HG02885 (cell line): Measurements from ENCODE around the gene SV2C.
"Not testable (repeated sequence)": the region's sequence is repeated elsewhere in the genome, so short reads cannot be mapped to it uniquely, and the experiment has no call there.

Source experiments
- ATAC-seq: cut with Tn5 transposase; IDR thresholded peaks from one replicate; pipeline ENCODE4 v1.9.1; 2021; ENCODE audit warnings: mild to moderate bottlenecking; ENCODE audit not compliant: unreplicated experiment, poor library complexity

SV2C gene

GRCh38 chr5:76331126-76331525, 247.9 kb downstream of the SV2C start:
- ATAC-seq = no peak

GRCh38 chr5:76332102-76332501, 248.9 kb downstream of the SV2C start:
- ATAC-seq = no peak

- ATAC-seq = no peak
Measured at GRCh38 chr5:76332611-76333205, 249.5 kb downstream of the SV2C start.

GRCh38 chr5:76333571-76333970, 250.4 kb downstream of the SV2C start:
- ATAC-seq = no peak

- ATAC-seq = no peak
Measured at GRCh38 chr5:76334574-76334973, 251.4 kb downstream of the SV2C start.

GRCh38 chr5:76335451-76335850, 252.3 kb downstream of the SV2C start:
- ATAC-seq = not testable (repeated sequence)

GRCh38 chr5:76336253-76336809, 253.1 kb downstream of the SV2C start:
- ATAC-seq = not testable (repeated sequence)

GRCh38 chr5:76337953-76338451, 254.8 kb downstream of the SV2C start:
- ATAC-seq = peak; percentile 56

- ATAC-seq = no peak
Measured at GRCh38 chr5:76339919-76340318, 256.7 kb downstream of the SV2C start.

GRCh38 chr5:76341651-76342334, 258.6 kb downstream of the SV2C start:
- ATAC-seq = no peak

GRCh38 chr5:76342474-76342873, 259.3 kb downstream of the SV2C start:
- no peak for ATAC-seq

- no peak for ATAC-seq
Measured at GRCh38 chr5:76345582-76345981, 262.4 kb downstream of the SV2C start.

GRCh38 chr5:76351176-76351575, 268.0 kb downstream of the SV2C start:
- peak; percentile 22 for ATAC-seq

GRCh38 chr5:76351577-76351976, 268.4 kb downstream of the SV2C start:
- peak; percentile 100 for ATAC-seq

- ATAC-seq = no peak
Measured at GRCh38 chr5:76356887-76357286, 273.7 kb downstream of the SV2C start.

- ATAC-seq = no peak
Measured at GRCh38 chr5:76363352-76364225, 280.4 kb downstream of the SV2C start.

GRCh38 chr5:76364226-76364589, 281.0 kb downstream of the SV2C start:
- ATAC-seq = no peak

- ATAC-seq = no peak
Measured at GRCh38 chr5:76365561-76365960, 282.4 kb downstream of the SV2C start.

- ATAC-seq = no peak
Measured at GRCh38 chr5:76366596-76366995, 283.4 kb downstream of the SV2C start.

GRCh38 chr5:76367623-76368371, 284.6 kb downstream of the SV2C start:
- no peak for ATAC-seq
